HCT116 (cell line): Measurements from ENCODE around the gene ZDHHC4. TPM values are rescaled to one million over a fixed set of nuclear protein-coding genes. Genes with fewer than 3 reads are reported as not detected.

Source experiments
- ATAC-seq: fragments of 200-7000 bp; cut with Tn5 transposase; 2 replicates; pipeline ENCODE4 v1.9.1; 2020; ENCODE audit warnings: mild to moderate bottlenecking, moderate library complexity
- BruUV-seq: library from RNA; stranded (reverse); fragments of 400-500 nt; replicated peaks from 2 replicates; lab custom pipeline; 2021; lab: Mats Ljungman, UMichigan
- CTCF ChIA-PET: fragments of 300-600 bp; sonication (Branson Sonifier 250); formaldehyde crosslinking; loops from one replicate; lab custom pipeline; 2021; ENCODE audit warnings: antibody characterized with exemption; lab: Charles Lee
- POLR2A ChIA-PET: fragments of 300-600, 350-600 bp; sonication (Branson Sonifier 250); formaldehyde crosslinking; loops from one replicate; lab custom pipeline; 2021; ENCODE audit warnings: antibody characterized with exemption; lab: Charles Lee
- RAD21 ChIA-PET, 2 experiments: fragments of 300-600 bp; sonication (Branson Sonifier 250); formaldehyde crosslinking; loops; one replicate each; lab custom pipeline; 2023; ENCODE audit warnings: low total read pairs in 2 of 2; ENCODE audit not compliant: uncharacterized antibody in 2 of 2, unreplicated experiment in 2 of 2, low non-redundant PET in 1 of 2; lab: Charles Lee
- DNase-seq: peaks from one replicate; pipeline ENCODE4 v3.0.0-alpha.2; 2010; ENCODE audit warnings: low read depth, low spot score
- H2AFZ ChIP-seq: fragments of 200-600 bp; shearing (Covaris generic), sonication (generic); 2 replicates; pipeline ENCODE4 v1.6.1; 2017; ENCODE audit warnings: low read depth, mixed run types, mixed read lengths, antibody characterized with exemption, low read length; ENCODE audit not compliant: poor library complexity, severe bottlenecking
- H3K27ac ChIP-seq: 2 replicates; pipeline ENCODE4 v1.5.1; 2012; ENCODE audit warnings: low read depth, low read length
- H3K27me3 ChIP-seq: fragments of 200-600 bp; sonication (generic); 2 replicates; pipeline ENCODE4 v1.6.1; 2016; ENCODE audit warnings: mixed run types, low read length, mixed read lengths; ENCODE audit not compliant: insufficient read depth
- H3K36me3 ChIP-seq, 2 experiments: fragments of 200-500 bp in 1 of 2; fragments of 200-600 bp in 1 of 2; sonication (Bioruptor generic) in 1 of 2; sonication (generic) in 1 of 2; 2 replicates each; pipeline versions ENCODE4 v1.5.1 to v1.6.1; 2014 to 2016; ENCODE audit warnings: low read length in 2 of 2, inconsistent platforms in 1 of 2, mixed read lengths in 1 of 2, mixed run types in 1 of 2; ENCODE audit not compliant: insufficient read depth in 2 of 2, control insufficient read depth in 1 of 2
- H3K4me1 ChIP-seq, 2 experiments: fragments of 200-600 bp in 1 of 2; sonication (generic) in 1 of 2; 2 replicates each; pipeline versions ENCODE4 v1.5.1 to v1.6.1; 2012 to 2017; ENCODE audit warnings: low read length in 2 of 2, inconsistent platforms in 1 of 2, mild to moderate bottlenecking in 1 of 2, mixed read lengths in 1 of 2, mixed run types in 1 of 2, moderate library complexity in 1 of 2; ENCODE audit not compliant: insufficient read depth in 2 of 2, control insufficient read depth in 1 of 2
- H3K4me2 ChIP-seq: fragments of 200-600 bp; sonication (generic); 2 replicates; pipeline ENCODE4 v1.6.1; 2017; ENCODE audit warnings: mixed run types, low read length, mixed read lengths
- H3K4me3 ChIP-seq, 2 experiments: fragments of 200-600 bp in 1 of 2; sonication (generic) in 1 of 2; replicated peaks in 1 of 2; 2 replicates each; pipeline ENCODE4 v1.5.1; 2011 to 2016; ENCODE audit warnings: low read length in 2 of 2, control low read depth in 1 of 2, low read depth in 1 of 2, mild to moderate bottlenecking in 1 of 2, mixed read lengths in 1 of 2, mixed run types in 1 of 2
- H3K79me2 ChIP-seq: fragments of 200-600 bp; sonication (generic); 2 replicates; pipeline ENCODE4 v1.6.1; 2017; ENCODE audit warnings: mild to moderate bottlenecking, mixed run types, low read length, moderate library complexity, mixed read lengths; ENCODE audit not compliant: insufficient read depth
- H3K9ac ChIP-seq: fragments of 200-600 bp; sonication (generic); 2 replicates; pipeline ENCODE4 v1.6.1; 2016; ENCODE audit warnings: low read length, mixed read lengths
- H3K9me2 ChIP-seq: fragments of 200-600 bp; sonication (generic), shearing (Covaris generic); 2 replicates; pipeline ENCODE4 v1.6.1; 2017; ENCODE audit warnings: mixed run types, mild to moderate bottlenecking, moderate library complexity; ENCODE audit not compliant: insufficient read depth
- H3K9me3 ChIP-seq, 2 experiments: fragments of 200-500 bp in 1 of 2; fragments of 200-600 bp in 1 of 2; sonication (Bioruptor generic) in 1 of 2; sonication (generic) in 1 of 2; 2 replicates each; pipeline ENCODE4 v1.6.1; 2014 to 2017; ENCODE audit warnings: low read length in 2 of 2, mixed read lengths in 2 of 2, inconsistent platforms in 1 of 2, low read depth in 1 of 2, mild to moderate bottlenecking in 1 of 2, mixed run types in 1 of 2, moderate library complexity in 1 of 2; ENCODE audit not compliant: control insufficient read depth in 1 of 2, insufficient read depth in 1 of 2
- H4K20me1 ChIP-seq: fragments of 200-600 bp; sonication (generic), shearing (Covaris generic); 2 replicates; pipeline ENCODE4 v1.6.1; 2017; ENCODE audit warnings: mixed run types, mild to moderate bottlenecking, moderate library complexity; ENCODE audit not compliant: insufficient read depth
- ATF3 ChIP-seq: IDR thresholded peaks from 2 replicates; pipeline ENCODE4 v1.6.1; 2012
- CEBPB ChIP-seq: IDR thresholded peaks from 2 replicates; pipeline ENCODE4 v1.6.1; 2012; ENCODE audit warnings: low read depth
- EGR1 ChIP-seq: IDR thresholded peaks from 2 replicates; pipeline ENCODE4 v1.6.1; 2012; ENCODE audit warnings: low read depth
- EZH2 ChIP-seq: fragments of 200-600 bp; sonication (generic); IDR thresholded peaks from 2 replicates; pipeline ENCODE4 v1.6.1; 2017; ENCODE audit warnings: antibody characterized with exemption, mixed run types
- POLR2A ChIP-seq: IDR thresholded peaks from 2 replicates; pipeline ENCODE4 v1.7.0; 2011; ENCODE audit warnings: borderline replicate concordance; ENCODE audit not compliant: insufficient read depth, insufficient read length; ENCODE audit errors: extremely low read depth
- RAD21 ChIP-seq: IDR thresholded peaks from 2 replicates; pipeline ENCODE4 v1.6.1; 2012; ENCODE audit warnings: low read depth, mild to moderate bottlenecking
- REST ChIP-seq: IDR thresholded peaks from 2 replicates; pipeline ENCODE4 v1.6.1; 2012; ENCODE audit warnings: low read depth
- SP1 ChIP-seq: IDR thresholded peaks from 2 replicates; pipeline ENCODE4 v1.6.1; 2012; ENCODE audit warnings: low read depth
- SRF ChIP-seq: IDR thresholded peaks from 2 replicates; pipeline ENCODE4 v1.6.1; 2012; ENCODE audit warnings: low read depth
- YY1 ChIP-seq: IDR thresholded peaks from 2 replicates; pipeline ENCODE4 v1.6.1; 2011; ENCODE audit warnings: low read length, low read depth, moderate library complexity, mild to moderate bottlenecking; ENCODE audit not compliant: insufficient replicate concordance; ENCODE audit errors: extremely low read depth
- ZFX ChIP-seq: fragments of 450-650 bp; IDR thresholded peaks from 2 replicates; pipeline ENCODE4 v1.6.1; 2017
- ZNF274 ChIP-seq: fragments of 200-500 bp; sonication (Bioruptor generic); IDR thresholded peaks from 2 replicates; pipeline ENCODE4 v1.6.1; 2014; ENCODE audit warnings: mild to moderate bottlenecking, low read depth, low read length, inconsistent platforms
- intact Hi-C: fragments of 100-400 bp; cut with micrococcal nuclease; formaldehyde crosslinking; loops from 2 replicates; pipeline ENCODE4 v1.10.0; 2022
- total RNA-seq: library from RNA; stranded (reverse); gene quantifications from one replicate; pipeline ENCODE4 v1.2.1, GENCODE V29; 2021; ENCODE audit not compliant: unreplicated experiment

The ZDHHC4 gene
- total RNA-seq, 1 experiment from 2014 or later: 59.3 TPM

GRCh38 chr7:6567886-6568285 lies 9.4 kb upstream of the ZDHHC4 start (continued):
- TF ChIP-seq REST: no peak
- TF ChIP-seq SRF: no peak
- no peak for TF ChIP-seq RAD21
- no peak for TF ChIP-seq YY1
- no peak for TF ChIP-seq ZFX
- no peak for TF ChIP-seq SP1
- TF ChIP-seq, all 23 proteins: peak for 0

GRCh38 chr7:6571160-6571779 lies 6.0 kb upstream of the ZDHHC4 start:
- DNase-seq: no peak
- POLR2A ChIA-PET: no interaction called here
- no peak overlapping the region for H3K4me2 ChIP-seq

More at GRCh38 chr7:6571160-6571779, 6.0 kb upstream of the ZDHHC4 start:
- H3K27me3 ChIP-seq: no peaks in the 10 kb centered on the region
- H2AFZ ChIP-seq: no peak overlapping the region
- no peak for TF ChIP-seq RAD21
- TF ChIP-seq YY1: no peak
- TF ChIP-seq SP1: no peak
- no peak for TF ChIP-seq ZNF274
- no peak for TF ChIP-seq POLR2A
- no peak for TF ChIP-seq CEBPB
- TF ChIP-seq ZFX: no peak
- TF ChIP-seq ATF3: no peak
- no peak for TF ChIP-seq EZH2
- no peak for TF ChIP-seq EGR1
- H3K27ac ChIP-seq: no peak overlapping the region
- ATAC-seq: no peak
- H3K9me2 ChIP-seq: no peaks in the 10 kb centered on the region
- no TSS peak for BruUV-seq
- no peaks in the 10 kb centered on the region for H3K36me3 ChIP-seq
- H3K9ac ChIP-seq: no peak overlapping the region
- no peak overlapping the region for H3K4me3 ChIP-seq
- 0 out of 2 replicates have a peak, but pooled peaks cover 2% of the 10 kb centered on the region for H3K79me2 ChIP-seq
- peaks cover 5 to 6% of the 10 kb centered on the region in 2 experiments; a peak in 3 of 4 replicates for H3K4me1 ChIP-seq
- no peaks in the 10 kb centered on the region for H4K20me1 ChIP-seq
- no peaks in the 10 kb centered on the region for H3K9me3 ChIP-seq
- CTCF ChIA-PET: interaction anchor here (1.0 kb wide), 1 partner anchor 55 kb away, joined by 3 read pairs; no protein-coding TSS in a partner anchor
- RAD21 ChIA-PET: no interaction called here
- intact Hi-C loops: loop anchor here (5.0 kb wide), 1 partner anchor 54 kb away; no protein-coding TSS in a partner anchor
